ENCODE results near the gene HTATSF1. TPM values are rescaled to one million over a fixed set of nuclear protein-coding genes. Genes with fewer than 3 reads are reported as not detected.

The HTATSF1 gene
- total RNA-seq, 1 donor from 2014 or later: 33.1 TPM

DNA sequence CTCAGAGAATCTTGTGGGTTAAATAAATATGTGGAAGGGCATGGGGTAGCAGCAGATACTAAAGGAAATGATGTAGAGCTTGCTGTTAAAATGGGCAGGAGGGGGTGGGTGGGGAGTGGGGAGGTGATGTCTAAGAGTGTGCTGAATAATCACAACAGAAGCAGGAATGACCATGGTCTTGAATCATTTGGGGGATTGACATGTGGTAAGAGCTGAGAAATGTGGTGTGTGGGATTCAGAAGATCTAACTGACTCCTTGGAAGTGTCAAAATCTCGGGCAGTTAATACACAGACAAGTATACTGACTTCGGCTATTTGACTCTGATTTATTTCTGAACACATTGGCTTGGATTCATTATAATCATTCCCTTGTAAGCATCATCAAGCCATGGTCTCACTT, 41.4 kb downstream of the HTATSF1 start:
- Histone ChIP-seq H3K79me2 (ENCODE audit: insufficient read depth, low read length) (no peaks in the 10 kb centered on the region), H2AFZ (ENCODE audit: low read depth, low read length) (no peak overlapping the region), H3K9me3 (ENCODE audit: insufficient read depth, low read depth, low read length) (no peaks in the 10 kb centered on the region), H4K20me1 (ENCODE audit: insufficient read depth, low read length) (no peaks in the 10 kb centered on the region), H3K36me3 (ENCODE audit: insufficient read depth, low read length) (no peaks in the 10 kb centered on the region), H3K27me3 (ENCODE audit: insufficient read depth, low read length) (no peaks in the 10 kb centered on the region), H3K27ac (ENCODE audit: low read depth, low read length) (no peak overlapping the region), H3K9ac (ENCODE audit: low read length) (no peak overlapping the region), H3K4me2 (ENCODE audit: low read length) (no peak overlapping the region), H3K4me3 (ENCODE audit: insufficient read depth, low read depth, low read length) (no peak overlapping the region), H3K4me1 (ENCODE audit: insufficient read depth, low read length) (no peaks in the 10 kb centered on the region)
- Mint-ChIP-seq H3K9me3 (ENCODE audit: unreplicated experiment) (no peaks in the 10 kb centered on the region), H3K27ac (ENCODE audit: unreplicated experiment) (no peak overlapping the region), H3K4me1 (ENCODE audit: low read depth, unreplicated experiment) (peaks cover 14% of the 10 kb centered on the region), H3K27me3 (ENCODE audit: low read depth, unreplicated experiment) (peaks cover 2% of the 10 kb centered on the region), H3K4me3 (ENCODE audit: unreplicated experiment) (no peak overlapping the region), H3K36me3 (ENCODE audit: low read depth, unreplicated experiment) (no peaks in the 10 kb centered on the region)
- FAIRE-seq: peak; percentile 68
- TF ChIP-seq EZH2 (IDR thresholded peaks at IDR 0.05; ENCODE audit: insufficient read depth, low read length): no peak
- TF ChIP-seq, protein P1, sequence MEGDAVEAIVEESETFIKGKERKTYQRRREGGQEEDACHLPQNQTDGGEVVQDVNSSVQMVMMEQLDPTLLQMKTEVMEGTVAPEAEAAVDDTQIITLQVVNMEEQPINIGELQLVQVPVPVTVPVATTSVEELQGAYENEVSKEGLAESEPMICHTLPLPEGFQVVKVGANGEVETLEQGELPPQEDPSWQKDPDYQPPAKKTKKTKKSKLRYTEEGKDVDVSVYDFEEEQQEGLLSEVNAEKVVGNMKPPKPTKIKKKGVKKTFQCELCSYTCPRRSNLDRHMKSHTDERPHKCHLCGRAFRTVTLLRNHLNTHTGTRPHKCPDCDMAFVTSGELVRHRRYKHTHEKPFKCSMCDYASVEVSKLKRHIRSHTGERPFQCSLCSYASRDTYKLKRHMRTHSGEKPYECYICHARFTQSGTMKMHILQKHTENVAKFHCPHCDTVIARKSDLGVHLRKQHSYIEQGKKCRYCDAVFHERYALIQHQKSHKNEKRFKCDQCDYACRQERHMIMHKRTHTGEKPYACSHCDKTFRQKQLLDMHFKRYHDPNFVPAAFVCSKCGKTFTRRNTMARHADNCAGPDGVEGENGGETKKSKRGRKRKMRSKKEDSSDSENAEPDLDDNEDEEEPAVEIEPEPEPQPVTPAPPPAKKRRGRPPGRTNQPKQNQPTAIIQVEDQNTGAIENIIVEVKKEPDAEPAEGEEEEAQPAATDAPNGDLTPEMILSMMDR (IDR thresholded peaks at IDR 0.05; ENCODE audit: insufficient read depth, low read depth, low read length): no peak
- no peak for DNase-seq (ENCODE audit: low read depth)

DNA sequence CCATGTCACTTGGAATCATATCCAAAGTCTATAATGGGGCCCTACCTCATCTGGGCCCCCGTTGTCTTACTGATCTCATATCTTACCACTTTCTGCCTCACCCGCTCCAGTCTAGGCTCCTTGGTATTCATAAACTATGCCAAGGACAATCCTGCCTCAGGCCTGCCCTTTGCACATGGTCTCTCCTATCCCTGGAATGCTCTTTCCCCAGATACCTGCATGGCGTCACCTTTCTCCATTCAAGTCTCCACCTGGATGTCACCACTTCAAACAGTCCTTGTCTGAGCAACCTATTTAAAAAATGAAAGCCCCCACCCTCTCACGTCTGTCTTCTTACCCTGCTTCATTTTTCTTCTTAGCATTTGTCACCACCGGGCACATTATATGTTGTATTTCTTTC, 42.8 kb downstream of the HTATSF1 start:
- H4K20me1 ChIP-seq (ENCODE audit: insufficient read depth, low read length): no peaks in the 10 kb centered on the region
- H3K4me1 ChIP-seq (ENCODE audit: insufficient read depth, low read length): no peaks in the 10 kb centered on the region
- Mint-ChIP-seq H3K27me3 (ENCODE audit: low read depth, unreplicated experiment) (peaks cover 2% of the 10 kb centered on the region), H3K4me3 (ENCODE audit: unreplicated experiment) (no peak overlapping the region), H3K27ac (ENCODE audit: unreplicated experiment) (no peak overlapping the region), H3K4me1 (ENCODE audit: low read depth, unreplicated experiment) (peaks cover 14% of the 10 kb centered on the region), H3K9me3 (ENCODE audit: unreplicated experiment) (no peaks in the 10 kb centered on the region), H3K36me3 (ENCODE audit: low read depth, unreplicated experiment) (no peaks in the 10 kb centered on the region)
- H3K9ac ChIP-seq (ENCODE audit: low read length): no peak overlapping the region
- TF ChIP-seq, protein P1 (IDR thresholded peaks at IDR 0.05; ENCODE audit: insufficient read depth, low read depth, low read length): no peak
- no peak for TF ChIP-seq EZH2 (IDR thresholded peaks at IDR 0.05; ENCODE audit: insufficient read depth, low read length)
- H3K9me3 ChIP-seq (ENCODE audit: insufficient read depth, low read depth, low read length): no peaks in the 10 kb centered on the region
- DNase-seq (ENCODE audit: low read depth): no peak
- no peak for FAIRE-seq
- no peak overlapping the region for H3K27ac ChIP-seq (ENCODE audit: low read depth, low read length)
- no peak overlapping the region for H3K4me3 ChIP-seq (ENCODE audit: insufficient read depth, low read depth, low read length)
- no peak overlapping the region for H2AFZ ChIP-seq (ENCODE audit: low read depth, low read length)
- no peaks in the 10 kb centered on the region for H3K27me3 ChIP-seq (ENCODE audit: insufficient read depth, low read length)
- H3K4me2 ChIP-seq (ENCODE audit: low read length): no peak overlapping the region
- no peaks in the 10 kb centered on the region for H3K36me3 ChIP-seq (ENCODE audit: insufficient read depth, low read length)
- no peaks in the 10 kb centered on the region for H3K79me2 ChIP-seq (ENCODE audit: insufficient read depth, low read length)

DNA sequence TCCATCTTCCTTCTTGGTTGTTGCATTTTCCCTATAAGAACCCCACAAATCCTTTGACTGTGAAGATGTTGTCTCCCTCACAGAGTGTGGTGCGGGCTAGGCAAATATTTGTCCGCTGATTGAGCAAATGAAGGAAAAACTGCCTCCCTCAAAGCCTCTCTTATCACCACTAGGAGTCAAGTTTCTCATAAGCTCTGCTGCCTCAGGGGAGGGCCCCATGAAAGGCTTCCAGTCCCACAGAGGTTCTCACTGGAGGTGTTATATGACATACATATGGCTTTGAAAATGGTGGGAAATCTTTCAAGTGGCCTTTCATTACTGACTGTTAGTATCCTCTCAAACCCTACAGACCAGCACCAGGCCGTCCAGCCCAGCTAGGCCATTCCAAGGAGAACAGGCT, 43.9 kb downstream of the HTATSF1 start:
- H3K9ac ChIP-seq (ENCODE audit: low read length): no peak overlapping the region
- no peak overlapping the region for H3K27ac ChIP-seq (ENCODE audit: low read depth, low read length)
- no peaks in the 10 kb centered on the region for H3K4me1 ChIP-seq (ENCODE audit: insufficient read depth, low read length)
- Mint-ChIP-seq H3K27me3 (ENCODE audit: low read depth, unreplicated experiment) (peaks cover 2% of the 10 kb centered on the region), H3K4me3 (ENCODE audit: unreplicated experiment) (no peak overlapping the region), H3K4me1 (ENCODE audit: low read depth, unreplicated experiment) (peaks cover 14% of the 10 kb centered on the region), H3K36me3 (ENCODE audit: low read depth, unreplicated experiment) (no peaks in the 10 kb centered on the region), H3K27ac (ENCODE audit: unreplicated experiment) (no peak overlapping the region), H3K9me3 (ENCODE audit: unreplicated experiment) (no peaks in the 10 kb centered on the region)
- no peaks in the 10 kb centered on the region for H3K36me3 ChIP-seq (ENCODE audit: insufficient read depth, low read length)
- no peaks in the 10 kb centered on the region for H3K79me2 ChIP-seq (ENCODE audit: insufficient read depth, low read length)
- H4K20me1 ChIP-seq (ENCODE audit: insufficient read depth, low read length): no peaks in the 10 kb centered on the region
- no peak overlapping the region for H3K4me2 ChIP-seq (ENCODE audit: low read length)
- no peaks in the 10 kb centered on the region for H3K27me3 ChIP-seq (ENCODE audit: insufficient read depth, low read length)
- no peak overlapping the region for H2AFZ ChIP-seq (ENCODE audit: low read depth, low read length)
- no peak overlapping the region for H3K4me3 ChIP-seq (ENCODE audit: insufficient read depth, low read depth, low read length)
- DNase-seq (ENCODE audit: low read depth): no peak
- no peak for FAIRE-seq
- no peak for TF ChIP-seq EZH2 (IDR thresholded peaks at IDR 0.05; ENCODE audit: insufficient read depth, low read length)
- H3K9me3 ChIP-seq (ENCODE audit: insufficient read depth, low read depth, low read length): no peaks in the 10 kb centered on the region

Data from astrocyte (in vitro differentiated cells and primary cell).